Spleen (tissue), 7 donors: Measurements from ENCODE around the gene DCLK2.

Experiments
- CTCF ChIP-seq, 11 experiments: fragments of 200-600 bp in 7 of 11; fragments of 450-650 bp in 4 of 11; sonication (generic) in 4 of 11; IDR thresholded peaks in 8 of 11; conservative IDR thresholded peaks in 3 of 11; 1 replicate in 7 of 11; 2 replicates in 4 of 11; pipeline versions ENCODE4 v1.4.0 to v1.8.0; 2016 to 2021; ENCODE audit warnings: antibody characterized with exemption in 11 of 11, inconsistent platforms in 4 of 11, mild to moderate bottlenecking in 1 of 11
- POLR2A ChIP-seq, 3 donors: fragments of 450-650 bp; IDR thresholded peaks; one replicate each; pipeline ENCODE4 v1.5.1; 2017; ENCODE audit warnings: antibody characterized with exemption in 3 of 3, mild to moderate bottlenecking in 1 of 3
- POLR2AphosphoS5 ChIP-seq, 3 donors: sonication (generic); formaldehyde crosslinking; IDR thresholded peaks; one replicate each; pipeline ENCODE4 v1.5.1; 2017; ENCODE audit warnings: antibody characterized with exemption in 3 of 3
- donor health status: DM: no; HTN: no; CAD: no; lungs with moderate emphysema.
- donor health status: DM: no; HTN: no; CAD: no.
- donor health status: DM: no; HTN: no; CAD: no.

GRCh38 chr4:150207871-150208270 is 129.6 kb downstream of the DCLK2 start:
- no peak for TF ChIP-seq POLR2A (IDR thresholded peaks at IDR 0.05)
- no peak for TF ChIP-seq CTCF (IDR thresholded peaks at IDR 0.05 in 8 of 11, conservative IDR thresholded peaks at IDR 0.05 in 3 of 11)
- no peak for TF ChIP-seq POLR2AphosphoS5 (IDR thresholded peaks at IDR 0.05)
